GM12874 (cell line): Measurements from ENCODE around the gene CCND2.

Source experiments
- CTCF ChIP-seq: IDR thresholded peaks from 2 replicates; pipeline ENCODE4 v1.5.1; 2011; ENCODE audit warnings: low read depth, mild to moderate bottlenecking, control low read depth, low read length, moderate library complexity; ENCODE audit not compliant: insufficient read depth

CCND2 gene

GRCh38 chr12:4285070-4285469 is 11.5 kb downstream of the CCND2 start:
- no peak for TF ChIP-seq CTCF

- TF ChIP-seq CTCF = no peak
Observed at GRCh38 chr12:4286228-4286627, 12.7 kb downstream of the CCND2 start.

- no peak for TF ChIP-seq CTCF
Observed at GRCh38 chr12:4286771-4287317, 13.3 kb downstream of the CCND2 start.

GRCh38 chr12:4287325-4288211 is 14.0 kb downstream of the CCND2 start:
- TF ChIP-seq CTCF = no peak

- no peak for TF ChIP-seq CTCF
Observed at GRCh38 chr12:4288296-4289131, 15.0 kb downstream of the CCND2 start.

GRCh38 chr12:4289231-4289878 is 15.8 kb downstream of the CCND2 start:
- TF ChIP-seq CTCF = no peak
